IMR-90 (cell line): ENCODE data around the gene SLC9A9. TPM values are rescaled to one million over a fixed set of nuclear protein-coding genes. Genes with fewer than 3 reads are reported as not detected.

Experiments used
- ATAC-seq: fragments of 200-7000 bp; cut with Tn5 transposase; 2 replicates; pipeline ENCODE4 v1.9.1; 2020; ENCODE audit warnings: low read depth, mild to moderate bottlenecking, moderate library complexity
- BruUV-seq: library from RNA; stranded (reverse); fragments of 400-500 nt; replicated peaks from 2 replicates; lab custom pipeline; 2021; lab: Mats Ljungman, UMichigan
- CTCF ChIA-PET: fragments of 300-600 bp; formaldehyde crosslinking; extraction: SDS; loops from one replicate; lab custom pipeline; 2021; ENCODE audit warnings: antibody characterized with exemption; lab: Yijun Ruan, JAX
- POLR2A ChIA-PET: fragments of 300-600 bp; sonication (Branson Sonifier 250); formaldehyde crosslinking; loops from one replicate; lab custom pipeline; 2022; ENCODE audit warnings: antibody characterized with exemption; ENCODE audit not compliant: unreplicated experiment; lab: Charles Lee
- DNase-seq: peaks from one replicate; pipeline ENCODE4 v3.0.0; 2013
- H2AFZ ChIP-seq: replicated peaks from 2 replicates; pipeline ENCODE3; 2013; ENCODE audit warnings: low read length, mild to moderate bottlenecking; ENCODE audit not compliant: poor library complexity
- H2AK5ac ChIP-seq: 2 replicates; pipeline ENCODE4 v1.6.1; 2013; ENCODE audit warnings: low read depth, low read length, inconsistent platforms
- H2AK9ac ChIP-seq: replicated peaks from 2 replicates; pipeline ENCODE3; 2013; ENCODE audit warnings: mild to moderate bottlenecking, low read depth, low read length, moderate library complexity; ENCODE audit not compliant: poor library complexity
- H2BK120ac ChIP-seq: 2 replicates; pipeline ENCODE4 v1.6.1; 2013; ENCODE audit warnings: low read depth, low read length, inconsistent platforms
- H2BK15ac ChIP-seq: 3 replicates; pipeline ENCODE4 v1.6.1; 2013; ENCODE audit warnings: low read depth, low read length, inconsistent platforms
- H2BK20ac ChIP-seq: 2 replicates; pipeline ENCODE4 v1.6.1; 2013; ENCODE audit warnings: low read depth, mild to moderate bottlenecking, inconsistent platforms, low read length, moderate library complexity
- H2BK5ac ChIP-seq: 2 replicates; pipeline ENCODE4 v1.6.1; 2013; ENCODE audit warnings: mild to moderate bottlenecking, low read depth, low read length, inconsistent platforms; ENCODE audit not compliant: poor library complexity, severe bottlenecking
- H3K14ac ChIP-seq: replicated peaks from 2 replicates; pipeline ENCODE4 v1.6.1; 2013; ENCODE audit warnings: low read depth, low read length, inconsistent platforms
- H3K18ac ChIP-seq: 2 replicates; pipeline ENCODE4 v1.6.1; 2013; ENCODE audit warnings: low read depth, low read length, control low read depth
- H3K23ac ChIP-seq: 2 replicates; pipeline ENCODE4 v1.6.1; 2013; ENCODE audit warnings: low read depth, low read length, inconsistent platforms
- H3K27ac ChIP-seq: 2 replicates; pipeline ENCODE4 v1.5.1; 2013; ENCODE audit warnings: mild to moderate bottlenecking, control low read depth, low read length; ENCODE audit not compliant: insufficient read depth
- H3K27me3 ChIP-seq: 2 replicates; pipeline ENCODE4 v1.6.1; 2013; ENCODE audit warnings: low read length; ENCODE audit not compliant: control insufficient read depth, insufficient read depth
- H3K36me3 ChIP-seq: 2 replicates; pipeline ENCODE4 v1.6.1; 2013; ENCODE audit warnings: low read length, mixed read lengths; ENCODE audit not compliant: control insufficient read depth, insufficient read depth
- H3K4ac ChIP-seq: 2 replicates; pipeline ENCODE4 v1.6.1; 2013; ENCODE audit warnings: low read depth, low read length, inconsistent platforms
- H3K4me1 ChIP-seq: 2 replicates; pipeline ENCODE4 v1.6.1; 2013; ENCODE audit warnings: low read length, mixed read lengths; ENCODE audit not compliant: control insufficient read depth, insufficient read depth
- H3K4me2 ChIP-seq: 2 replicates; pipeline ENCODE4 v1.6.1; 2013; ENCODE audit warnings: low read depth, mild to moderate bottlenecking, control low read depth, low read length, moderate library complexity
- H3K4me3 ChIP-seq: 2 replicates; pipeline ENCODE4 v1.5.1; 2013; ENCODE audit warnings: low read depth, mild to moderate bottlenecking, control low read depth, low read length, moderate library complexity; ENCODE audit not compliant: insufficient read depth
- H3K56ac ChIP-seq: 2 replicates; pipeline ENCODE4 v1.6.1; 2013; ENCODE audit warnings: low read length, inconsistent platforms; ENCODE audit not compliant: insufficient read depth; ENCODE audit errors: extremely low read depth
- H3K79me1 ChIP-seq, 2 experiments: 2 replicates each; pipeline ENCODE4 v1.6.1; 2013; ENCODE audit warnings: low read length in 2 of 2, inconsistent platforms in 1 of 2, low read depth in 1 of 2
- H3K9ac ChIP-seq: 2 replicates; pipeline ENCODE4 v1.6.1; 2013; ENCODE audit warnings: low read depth, low read length, control low read depth
- H3K9me1 ChIP-seq: 2 replicates; pipeline ENCODE4 v1.6.1; 2013; ENCODE audit warnings: low read length, inconsistent platforms; ENCODE audit not compliant: insufficient read depth
- H3K9me3 ChIP-seq: 2 replicates; pipeline ENCODE4 v1.6.1; 2013; ENCODE audit warnings: low read length; ENCODE audit not compliant: control insufficient read depth, insufficient read depth
- H4K20me1 ChIP-seq: 2 replicates; pipeline ENCODE4 v1.6.1; 2013; ENCODE audit warnings: low read length, inconsistent platforms; ENCODE audit not compliant: insufficient read depth
- H4K5ac ChIP-seq: 2 replicates; pipeline ENCODE4 v1.6.1; 2013; ENCODE audit warnings: mild to moderate bottlenecking, low read depth, low read length, control low read depth
- H4K8ac ChIP-seq, 2 experiments: 2 replicates each; pipeline ENCODE4 v1.6.1; 2013; ENCODE audit warnings: low read depth in 2 of 2, low read length in 2 of 2, control low read depth in 1 of 2, inconsistent platforms in 1 of 2
- H4K91ac ChIP-seq: 2 replicates; pipeline ENCODE4 v1.6.1; 2013; ENCODE audit warnings: low read depth, low read length, inconsistent platforms; ENCODE audit not compliant: insufficient read depth
- BHLHE40 ChIP-seq: fragments of 150-350 bp; IDR thresholded peaks from 2 replicates; pipeline ENCODE4 v1.6.1; 2016; ENCODE audit warnings: mild to moderate bottlenecking, low read depth, low read length
- MAZ ChIP-seq: IDR thresholded peaks from 2 replicates; pipeline ENCODE4 v1.6.1; 2012; ENCODE audit warnings: low read depth, mild to moderate bottlenecking, low read length, improper control_type of control experiment, moderate library complexity, borderline replicate concordance
- MXI1 ChIP-seq: IDR thresholded peaks from 2 replicates; pipeline ENCODE4 v1.6.1; 2012; ENCODE audit warnings: low read depth, mild to moderate bottlenecking, low read length, moderate library complexity, borderline replicate concordance
- NFE2L2 ChIP-seq: fragments of 150-350 bp; IDR thresholded peaks from 2 replicates; pipeline ENCODE4 v1.6.1; 2016; ENCODE audit warnings: low read depth, mild to moderate bottlenecking, low read length
- POLR2A ChIP-seq: IDR thresholded peaks from 2 replicates; pipeline ENCODE4 v1.6.1; 2012; ENCODE audit warnings: mild to moderate bottlenecking, low read depth, low read length
- RAD21 ChIP-seq: IDR thresholded peaks from 2 replicates; pipeline ENCODE4 v1.6.1; 2012; ENCODE audit warnings: low read length, improper control_type of control experiment
- RCOR1 ChIP-seq: IDR thresholded peaks from 2 replicates; pipeline ENCODE4 v1.6.1; 2012; ENCODE audit warnings: mild to moderate bottlenecking, low read length, improper control_type of control experiment; ENCODE audit not compliant: insufficient replicate concordance
- SMC3 ChIP-seq: fragments of 150-350 bp; IDR thresholded peaks from 2 replicates; pipeline ENCODE4 v1.6.1; 2016; ENCODE audit warnings: low read depth, mild to moderate bottlenecking, antibody characterized with exemption, low read length, moderate library complexity
- WGBS, 2 experiments: methylation state at CpG; one replicate each; pipeline versions ENCODE4 v1.1.5 to v1.1.7; 2013; ENCODE audit warnings: missing lambda C conversion rate in 2 of 2; ENCODE audit not compliant: insufficient read length in 1 of 2; ENCODE audit errors: extremely low coverage in 2 of 2; 5-methylcytosine and 5-hydroxymethylcytosine counted together
- dilution Hi-C: fragments of 300-500 bp; cut with HindIII; formaldehyde crosslinking; loops from one replicate; pipeline ENCODE4 v1.14.3; 2018; ENCODE audit warnings: low sequenced_read_pairs; ENCODE audit not compliant: unreplicated experiment
- in situ Hi-C: fragments of 300-500 bp; cut with MboI; formaldehyde crosslinking; loops from 3 replicates; pipeline ENCODE4 v1.14.3; 2019; ENCODE audit warnings: low sequenced_read_pairs, inconsistent platforms, mixed read lengths
- intact Hi-C: fragments of 100-400 bp; cut with micrococcal nuclease; formaldehyde crosslinking; loops from 2 replicates; pipeline ENCODE4 v1.10.0; 2022
- polyA plus RNA-seq, 3 experiments: library from polyadenylated mRNA; depleted of rRNA; stranded (reverse); fragments of >200 nt; gene quantifications; 2 replicates each; pipeline ENCODE4 v1.2.3, GENCODE V29; 2012; ENCODE audit warnings: low replicate concordance in 1 of 3
- total RNA-seq: library from RNA; depleted of rRNA; stranded (reverse); fragments of >200 nt; gene quantifications from 2 replicates; pipeline ENCODE4 v1.2.3, GENCODE V29; 2012
- TF ChIP-seq, protein P1 (sequence below): fragments of 150-350 bp; IDR thresholded peaks from 2 replicates; pipeline ENCODE4 v1.6.1; 2017; ENCODE audit warnings: mild to moderate bottlenecking, antibody characterized with exemption, low read length, low read depth
- TF ChIP-seq, protein P2 (sequence below): conservative IDR thresholded peaks from 2 replicates; pipeline ENCODE4 v1.5.1; 2012; ENCODE audit warnings: mild to moderate bottlenecking, low read depth, low read length, improper control_type of control experiment

SLC9A9 gene
- total and polyA plus RNA-seq, 2 of the 4 experiments (the other 2 are of a cell fraction), result 1.4 to 2.3 TPM

DNA sequence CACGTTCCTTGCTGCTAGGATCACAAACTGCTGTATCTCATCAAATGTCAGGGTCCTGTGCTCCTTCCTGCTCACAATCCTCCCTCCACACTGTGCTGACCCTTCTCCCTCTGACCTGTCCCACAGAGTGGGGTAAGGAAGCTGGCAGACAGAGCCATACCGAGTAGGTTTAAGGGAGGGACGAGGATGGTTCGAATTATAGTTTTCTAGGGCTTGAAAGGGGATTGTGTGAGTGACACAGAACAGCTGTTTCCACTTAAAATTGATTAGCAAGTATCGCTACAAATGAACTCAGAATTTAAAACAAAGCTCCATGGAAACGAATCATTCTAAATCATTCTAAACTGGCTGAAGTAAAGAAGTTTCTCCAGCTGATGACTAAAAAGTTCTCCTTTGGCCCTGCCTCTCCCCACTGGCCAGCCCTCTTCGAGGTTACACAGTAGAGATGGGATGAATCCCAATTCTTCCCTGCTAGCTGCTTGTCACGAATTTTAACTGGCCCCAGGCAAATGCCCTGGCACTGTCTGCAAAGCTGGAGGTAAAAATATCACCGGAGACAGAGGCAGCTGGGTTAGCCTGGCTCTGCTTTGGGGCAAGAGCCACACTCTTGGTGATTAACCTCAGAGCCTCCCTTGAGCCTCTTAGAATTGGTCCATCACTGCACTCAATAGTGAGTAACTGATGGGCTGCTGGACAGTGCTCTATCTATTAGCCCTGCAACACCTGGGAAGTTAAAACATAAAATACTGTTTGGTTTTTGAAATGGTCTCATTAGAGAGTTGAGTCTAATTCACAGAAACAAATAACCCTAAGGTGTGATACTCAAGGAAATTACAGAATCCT, 533.8 kb downstream of the SLC9A9 start (continued):
- TF ChIP-seq MAZ, result no peak

DNA sequence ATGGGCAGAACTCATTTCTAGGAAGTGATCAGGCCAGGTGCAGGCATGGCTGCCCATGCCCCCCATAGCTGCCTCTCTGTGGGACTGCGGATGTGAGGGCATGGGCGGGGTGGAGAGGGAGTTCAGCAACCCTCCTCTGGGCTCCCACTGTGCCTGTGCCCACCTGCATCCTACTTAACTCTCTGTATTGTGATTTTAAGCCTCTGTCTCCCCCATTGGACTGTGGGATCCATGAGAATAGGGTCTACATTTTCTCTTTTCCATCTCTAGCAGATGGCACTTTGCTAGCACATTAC, 534.4 kb downstream of the SLC9A9 start:
- H3K9me3 ChIP-seq, result no peaks in the 10 kb centered on the region
- in situ Hi-C loops, result no loop called here

More for the DNA sequence above, 534.4 kb downstream of the SLC9A9 start:
- Histone ChIP-seq H2AK5ac (no peak overlapping the region), H2BK15ac (no peak overlapping the region), H3K4me3 (no peak overlapping the region), H3K79me1 (no peaks in the 10 kb centered on the region), H2AK9ac (no peak overlapping the region), H4K5ac (no peak overlapping the region), H3K4me2 (no peak overlapping the region), H2BK20ac (no peak overlapping the region), H3K18ac (no peak overlapping the region), H3K14ac (no peak overlapping the region), H3K23ac (no peak overlapping the region), H3K9me1 (no peaks in the 10 kb centered on the region), H4K91ac (no peak overlapping the region), H2AFZ (no peak overlapping the region), H3K56ac (no peak overlapping the region), H4K20me1 (no peaks in the 10 kb centered on the region), H3K9ac (no peak overlapping the region), H3K4me1 (no peaks in the 10 kb centered on the region), H4K8ac (no peak overlapping the region), H3K36me3 (no peaks in the 10 kb centered on the region), H3K27ac (no peak overlapping the region), H2BK120ac (no peak overlapping the region), H2BK5ac (no peak overlapping the region), H3K27me3 (peaks cover 3% of the 10 kb centered on the region), H3K4ac (no peak overlapping the region)
- intact Hi-C loops, result no loop called here
- ChIA-PET POLR2A (no interaction called here), CTCF (no interaction called here)
- 100% methylated on average over 1 of the region's 2 CpGs; no CpG with 5 or more reads in 1 of the 2 experiments for WGBS, 2 experiments
- BruUV-seq, result no TSS peak
- no peak for ATAC-seq
- dilution Hi-C loops, result no loop called here
- DNase-seq, result no peak
- TF ChIP-seq NFE2L2, result no peak
- TF ChIP-seq, protein P1, sequence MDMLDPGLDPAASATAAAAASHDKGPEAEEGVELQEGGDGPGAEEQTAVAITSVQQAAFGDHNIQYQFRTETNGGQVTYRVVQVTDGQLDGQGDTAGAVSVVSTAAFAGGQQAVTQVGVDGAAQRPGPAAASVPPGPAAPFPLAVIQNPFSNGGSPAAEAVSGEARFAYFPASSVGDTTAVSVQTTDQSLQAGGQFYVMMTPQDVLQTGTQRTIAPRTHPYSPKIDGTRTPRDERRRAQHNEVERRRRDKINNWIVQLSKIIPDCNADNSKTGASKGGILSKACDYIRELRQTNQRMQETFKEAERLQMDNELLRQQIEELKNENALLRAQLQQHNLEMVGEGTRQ, result no peak
- TF ChIP-seq, protein P2, sequence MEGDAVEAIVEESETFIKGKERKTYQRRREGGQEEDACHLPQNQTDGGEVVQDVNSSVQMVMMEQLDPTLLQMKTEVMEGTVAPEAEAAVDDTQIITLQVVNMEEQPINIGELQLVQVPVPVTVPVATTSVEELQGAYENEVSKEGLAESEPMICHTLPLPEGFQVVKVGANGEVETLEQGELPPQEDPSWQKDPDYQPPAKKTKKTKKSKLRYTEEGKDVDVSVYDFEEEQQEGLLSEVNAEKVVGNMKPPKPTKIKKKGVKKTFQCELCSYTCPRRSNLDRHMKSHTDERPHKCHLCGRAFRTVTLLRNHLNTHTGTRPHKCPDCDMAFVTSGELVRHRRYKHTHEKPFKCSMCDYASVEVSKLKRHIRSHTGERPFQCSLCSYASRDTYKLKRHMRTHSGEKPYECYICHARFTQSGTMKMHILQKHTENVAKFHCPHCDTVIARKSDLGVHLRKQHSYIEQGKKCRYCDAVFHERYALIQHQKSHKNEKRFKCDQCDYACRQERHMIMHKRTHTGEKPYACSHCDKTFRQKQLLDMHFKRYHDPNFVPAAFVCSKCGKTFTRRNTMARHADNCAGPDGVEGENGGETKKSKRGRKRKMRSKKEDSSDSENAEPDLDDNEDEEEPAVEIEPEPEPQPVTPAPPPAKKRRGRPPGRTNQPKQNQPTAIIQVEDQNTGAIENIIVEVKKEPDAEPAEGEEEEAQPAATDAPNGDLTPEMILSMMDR, result no peak
- TF ChIP-seq SMC3, result no peak
- no peak for TF ChIP-seq RCOR1
- TF ChIP-seq RAD21, result no peak
- no peak for TF ChIP-seq BHLHE40
- TF ChIP-seq POLR2A, result no peak
- TF ChIP-seq MXI1, result no peak
